Measurements from ENCODE around the gene CAMTA1. TPM values are rescaled to one million over a fixed set of nuclear protein-coding genes. Genes with fewer than 3 reads are reported as not detected.

Gene CAMTA1
- total RNA-seq, 1 experiment from 2014 or later = 82.2 TPM

- CTCF ChIA-PET = no interaction called here
- TF ChIP-seq REST (IDR thresholded peaks at IDR 0.05; ENCODE audit: insufficient read depth in 1 of 2, low read depth in 2 of 2, low read length in 1 of 2) (no peak), SIN3A (IDR thresholded peaks at IDR 0.05; ENCODE audit: borderline replicate concordance, insufficient read depth, low read depth, low read length) (no peak), POLR2AphosphoS5 (IDR thresholded peaks at IDR 0.05; ENCODE audit: low read depth, low read length) (no peak)
Observed at GRCh38 chr1:7052701-7053100, 267.4 kb downstream of the CAMTA1 start.

GRCh38 chr1:7060745-7061144, 275.5 kb downstream of the CAMTA1 start:
- DNase-seq (ENCODE audit: low read depth, low spot score) (no peak), ATAC-seq (no peak)
- Histone ChIP-seq H3K36me3 (ENCODE audit: control insufficient read depth, insufficient read depth, low read length) (no peaks in the 10 kb centered on the region), H3K27ac (ENCODE audit: low read length) (no peak overlapping the region), H3K4me1 (ENCODE audit: control insufficient read depth, insufficient read depth, low read length) (no peaks in the 10 kb centered on the region), H3K4me3 (ENCODE audit: low read depth in 2 of 2, low read length in 2 of 2) (no peak overlapping the region), H3K27me3 (ENCODE audit: control insufficient read depth, insufficient read depth, low read length) (peaks cover 5% of the 10 kb centered on the region; the same call in 1 of the 2 replicates), H3K9me3 (ENCODE audit: control insufficient read depth, insufficient read depth, low read depth, low read length) (no peaks in the 10 kb centered on the region)
- BruUV-seq (replicated peaks) = no TSS peak
- intact Hi-C loops (cut with micrococcal nuclease; ENCODE audit: unreplicated experiment) = no loop called here
- ChIA-PET POLR2A (no interaction called here), CTCF (interaction anchor here (0.7 kb wide), 1 partner anchor 66 kb away, joined by 3 read pairs; no protein-coding TSS in a partner anchor)
- in situ Hi-C loops (cut with HindIII; ENCODE audit: low pct_unique_long_range_greater_than_20kb, low sequenced_read_pairs) = no loop called here
- TF ChIP-seq SIN3A (IDR thresholded peaks at IDR 0.05; ENCODE audit: borderline replicate concordance, insufficient read depth, low read depth, low read length) (no peak), CTCF (IDR thresholded peaks at IDR 0.05) (no peak), POLR2AphosphoS5 (IDR thresholded peaks at IDR 0.05; ENCODE audit: low read depth, low read length) (no peak), TCF7L2 (IDR thresholded peaks at IDR 0.05; ENCODE audit: low read depth, low read length) (no peak)

More at GRCh38 chr1:7052701-7053100, 267.4 kb downstream of the CAMTA1 start:
- intact Hi-C loops (cut with micrococcal nuclease; ENCODE audit: unreplicated experiment) (no loop called here), in situ Hi-C loops (cut with HindIII; ENCODE audit: low pct_unique_long_range_greater_than_20kb, low sequenced_read_pairs) (no loop called here)
- Histone ChIP-seq H3K9me3 (ENCODE audit: control insufficient read depth, insufficient read depth, low read depth, low read length) (no peaks in the 10 kb centered on the region), H3K4me1 (ENCODE audit: control insufficient read depth, insufficient read depth, low read length) (no peaks in the 10 kb centered on the region; the same call in 1 of the 2 replicates), H3K27me3 (ENCODE audit: control insufficient read depth, insufficient read depth, low read length) (no peaks in the 10 kb centered on the region; the same call in 1 of the 2 replicates), H3K4me3 (ENCODE audit: low read depth in 2 of 2, low read length in 2 of 2) (no peak overlapping the region), H3K27ac (ENCODE audit: low read length) (no peak overlapping the region), H3K36me3 (ENCODE audit: control insufficient read depth, insufficient read depth, low read length) (no peaks in the 10 kb centered on the region)
- BruUV-seq (replicated peaks) = no TSS peak
- POLR2A ChIA-PET = no interaction called here
- ATAC-seq (no peak), DNase-seq (ENCODE audit: low read depth, low spot score) (no peak)

GRCh38 chr1:7062346-7063061, 277.2 kb downstream of the CAMTA1 start:
- no peak overlapping the region for H3K27ac ChIP-seq (ENCODE audit: low read length)

More at GRCh38 chr1:7062346-7063061, 277.2 kb downstream of the CAMTA1 start:
- Histone ChIP-seq H3K36me3 (ENCODE audit: control insufficient read depth, insufficient read depth, low read length) (no peaks in the 10 kb centered on the region), H3K27me3 (ENCODE audit: control insufficient read depth, insufficient read depth, low read length) (peaks cover 5% of the 10 kb centered on the region; the same call in 1 of the 2 replicates), H3K4me3 (ENCODE audit: low read depth in 2 of 2, low read length in 2 of 2) (no peak overlapping the region), H3K9me3 (ENCODE audit: control insufficient read depth, insufficient read depth, low read depth, low read length) (no peaks in the 10 kb centered on the region), H3K4me1 (ENCODE audit: control insufficient read depth, insufficient read depth, low read length) (no peaks in the 10 kb centered on the region)
- ChIA-PET CTCF (no interaction called here), POLR2A (no interaction called here)
- BruUV-seq (replicated peaks) = no TSS peak
- in situ Hi-C loops (cut with HindIII; ENCODE audit: low pct_unique_long_range_greater_than_20kb, low sequenced_read_pairs) (no loop called here), intact Hi-C loops (cut with micrococcal nuclease; ENCODE audit: unreplicated experiment) (no loop called here)
- DNase-seq (ENCODE audit: low read depth, low spot score) (no peak), ATAC-seq (no peak)
- no peak for TF ChIP-seq CTCF (IDR thresholded peaks at IDR 0.05)
- TF ChIP-seq POLR2AphosphoS5 (IDR thresholded peaks at IDR 0.05; ENCODE audit: low read depth, low read length) = no peak
- no peak for TF ChIP-seq TCF7L2 (IDR thresholded peaks at IDR 0.05; ENCODE audit: low read depth, low read length)
- TF ChIP-seq SIN3A (IDR thresholded peaks at IDR 0.05; ENCODE audit: borderline replicate concordance, insufficient read depth, low read depth, low read length) = no peak
- TF ChIP-seq REST (IDR thresholded peaks at IDR 0.05; ENCODE audit: insufficient read depth in 1 of 2, low read depth in 2 of 2, low read length in 1 of 2) = no peak
